Pancreas (tissue), 10 donors: Measurements from ENCODE around the gene ESRRG. TPM values are rescaled to one million over a fixed set of nuclear protein-coding genes. Genes with fewer than 3 reads are reported as not detected.
"Not testable (repeated sequence)": the region's sequence is repeated elsewhere in the genome, so short reads cannot be mapped to it uniquely, and the experiment has no call there.

Experiments used
- ATAC-seq, 4 donors: fragments of 200-7000 bp; cut with Tn5 transposase; one replicate each; pipeline versions ENCODE4 v1.8.0 to v1.9.1; 2020; ENCODE audit warnings: mild to moderate bottlenecking in 4 of 4, moderate library complexity in 4 of 4
- DNase-seq, 6 donors: peaks; one replicate each; pipeline ENCODE4 v3.0.0-alpha.2; 2020
- FAIRE-seq: peaks from 2 replicates; lab custom pipeline; 2012; peaks lifted over from hg19 to GRCh38; lab: Jason Lieb, UNC
- H3K27ac ChIP-seq, 4 donors: fragments of 200-600 bp; sonication (generic); 1 replicate in 3 of 4; 2 replicates in 1 of 4; pipeline versions ENCODE4 v1.5.0 to v1.8.0; 2020
- H3K27me3 ChIP-seq, 4 donors: fragments of 200-600 bp; one replicate each; pipeline ENCODE4 v1.8.0; 2021
- H3K36me3 ChIP-seq, 3 donors: fragments of 200-600 bp; sonication (generic) in 1 of 3; one replicate each; pipeline versions ENCODE4 v1.5.0 to v1.8.0; 2020 to 2021
- H3K4me1 ChIP-seq, 3 donors: fragments of 200-600 bp; one replicate each; pipeline ENCODE4 v1.8.0; 2021
- H3K4me3 ChIP-seq, 4 donors: fragments of 200-600 bp; sonication (generic) in 2 of 4; one replicate each; pipeline versions ENCODE4 v1.5.0 to v1.8.0; 2020 to 2021
- H3K9me3 ChIP-seq, 4 donors: fragments of 200-600 bp; one replicate each; pipeline ENCODE4 v1.8.0; 2021
- WGBS, 2 donors: extraction: QIAGEN DNeasy Blood & Tissue Kit; methylation state at CpG; one replicate each; pipeline ENCODE4 v1.1.7; 2013; 5-methylcytosine and 5-hydroxymethylcytosine counted together
- intact Hi-C, 3 donors: fragments of 100-400 bp; cut with DNase I; formaldehyde crosslinking; loops; one replicate each; pipeline versions ENCODE4 v1.11.1 to v1.14.2; 2022
- polyA plus RNA-seq, 2 donors: library from polyadenylated mRNA; stranded (reverse); fragments of 200-250 nt; gene quantifications; one replicate each; pipeline ENCODE4 v1.2.3, GENCODE V29; 2013
- total RNA-seq, 6 donors: library from RNA; stranded (reverse); fragmentation: NEBNext Ultra II Directional in 4 of 6; extraction: Animal tissue kit (Norgen Biotek cat#: 25700) in 4 of 6; gene quantifications; one replicate each; pipeline versions ENCODE4 v1.2.1 to v1.2.4, GENCODE V29; 2021 to 2023
- TF ChIP-seq, protein P1 (sequence below), 4 donors: fragments of 200-600 bp; sonication (generic) in 3 of 4; IDR thresholded peaks; one replicate each; pipeline versions ENCODE4 v1.5.0 to v1.8.0; 2021; ENCODE audit warnings: antibody characterized with exemption in 4 of 4
- donor health status: healthy with polysubstance abuse.
- donor health status: DM: no; HTN: no; CAD: no; lungs with moderate emphysema.
- donor health status: DM: no; HTN: no; CAD: no.
- donor health status: control.
- donor health status: control.
- donor health status: Bipolar disorder and iron deficiency.
- donor health status: DM: yes; HTN: yes; CAD: no.
- donor health status: DM: no; HTN: no; CAD: no.
- donor health status: DM: no; HTN: no; CAD: no.
- donor health status: DM: yes; HTN: yes; CAD: no.

The ESRRG gene
- total and polyA plus RNA-seq, 8 donors = 3.5 to 14.9 (median 10.4) TPM

DNA sequence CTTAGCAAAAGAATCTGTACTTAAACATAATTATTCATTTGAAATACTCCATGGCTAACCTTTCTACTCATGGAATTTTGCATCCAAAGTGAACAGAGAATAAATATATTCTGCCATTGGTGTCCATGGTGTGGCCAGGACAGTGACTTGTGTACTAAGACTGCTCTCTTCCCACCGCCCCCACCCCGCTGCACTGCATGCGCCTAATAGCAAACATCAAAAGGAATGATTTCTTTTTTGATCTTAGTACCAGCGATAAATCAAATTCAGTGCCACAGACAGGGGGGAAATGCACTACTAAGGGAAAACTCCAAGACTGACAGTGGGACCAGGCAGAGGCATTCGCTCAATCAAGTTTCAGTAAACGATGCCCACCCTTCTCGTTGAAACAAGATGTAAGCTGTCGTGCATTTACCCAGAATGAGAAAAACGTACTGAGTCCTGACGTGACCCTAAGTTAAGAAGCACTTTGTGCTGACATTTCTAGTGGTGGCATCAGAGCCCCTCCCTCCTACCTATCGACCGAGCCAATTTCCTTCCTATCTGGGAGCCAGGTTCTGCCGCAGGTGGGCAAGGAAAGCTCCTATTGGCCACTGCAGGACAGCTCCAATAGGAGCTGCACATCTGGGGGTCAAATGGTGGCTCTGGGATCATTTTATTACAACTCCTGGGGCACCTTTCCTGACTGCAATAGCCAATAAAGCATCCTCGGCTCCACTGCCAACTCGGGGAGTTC is 12.5 kb downstream of the ESRRG start:
- ATAC-seq (no peak), FAIRE-seq (no peak), DNase-seq (no peak)
- Histone ChIP-seq H3K4me1 (peaks cover 0 to 9% (median 0%) of the 10 kb centered on the region in 3 donors), H3K4me3 (no peak overlapping the region), H3K36me3 (no peaks in the 10 kb centered on the region), H3K27me3 (no peaks in the 10 kb centered on the region), H3K9me3 (no peaks in the 10 kb centered on the region), H3K27ac (no peak overlapping the region)
- intact Hi-C loops = no loop called here
- 80 to 81% methylated on average over 15 of the region's 15 CpGs for WGBS, 2 donors
- TF ChIP-seq, protein P1, sequence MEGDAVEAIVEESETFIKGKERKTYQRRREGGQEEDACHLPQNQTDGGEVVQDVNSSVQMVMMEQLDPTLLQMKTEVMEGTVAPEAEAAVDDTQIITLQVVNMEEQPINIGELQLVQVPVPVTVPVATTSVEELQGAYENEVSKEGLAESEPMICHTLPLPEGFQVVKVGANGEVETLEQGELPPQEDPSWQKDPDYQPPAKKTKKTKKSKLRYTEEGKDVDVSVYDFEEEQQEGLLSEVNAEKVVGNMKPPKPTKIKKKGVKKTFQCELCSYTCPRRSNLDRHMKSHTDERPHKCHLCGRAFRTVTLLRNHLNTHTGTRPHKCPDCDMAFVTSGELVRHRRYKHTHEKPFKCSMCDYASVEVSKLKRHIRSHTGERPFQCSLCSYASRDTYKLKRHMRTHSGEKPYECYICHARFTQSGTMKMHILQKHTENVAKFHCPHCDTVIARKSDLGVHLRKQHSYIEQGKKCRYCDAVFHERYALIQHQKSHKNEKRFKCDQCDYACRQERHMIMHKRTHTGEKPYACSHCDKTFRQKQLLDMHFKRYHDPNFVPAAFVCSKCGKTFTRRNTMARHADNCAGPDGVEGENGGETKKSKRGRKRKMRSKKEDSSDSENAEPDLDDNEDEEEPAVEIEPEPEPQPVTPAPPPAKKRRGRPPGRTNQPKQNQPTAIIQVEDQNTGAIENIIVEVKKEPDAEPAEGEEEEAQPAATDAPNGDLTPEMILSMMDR (IDR thresholded peaks at IDR 0.05) = no peak

DNA sequence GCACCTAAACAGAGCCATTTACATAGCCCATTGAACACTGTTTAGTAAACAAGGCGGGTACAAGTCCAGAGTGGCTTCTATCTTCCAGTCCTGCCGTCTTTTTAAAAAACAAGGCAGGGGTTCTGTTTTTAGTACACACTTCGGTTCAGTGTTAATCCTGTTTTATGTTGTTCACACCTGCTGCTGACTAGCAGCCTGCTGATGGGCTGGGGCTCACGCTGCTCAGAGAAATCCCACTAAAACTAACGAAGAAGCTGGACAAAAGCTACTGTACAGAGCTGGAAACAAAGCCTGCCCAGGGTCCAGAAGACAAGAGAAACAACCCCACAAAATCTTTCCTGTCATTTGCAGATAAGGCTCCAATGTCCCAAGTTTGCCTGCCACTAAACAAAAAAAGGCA is 13.2 kb downstream of the ESRRG start:
- no peak for DNase-seq
- intact Hi-C loops = no loop called here

DNA sequence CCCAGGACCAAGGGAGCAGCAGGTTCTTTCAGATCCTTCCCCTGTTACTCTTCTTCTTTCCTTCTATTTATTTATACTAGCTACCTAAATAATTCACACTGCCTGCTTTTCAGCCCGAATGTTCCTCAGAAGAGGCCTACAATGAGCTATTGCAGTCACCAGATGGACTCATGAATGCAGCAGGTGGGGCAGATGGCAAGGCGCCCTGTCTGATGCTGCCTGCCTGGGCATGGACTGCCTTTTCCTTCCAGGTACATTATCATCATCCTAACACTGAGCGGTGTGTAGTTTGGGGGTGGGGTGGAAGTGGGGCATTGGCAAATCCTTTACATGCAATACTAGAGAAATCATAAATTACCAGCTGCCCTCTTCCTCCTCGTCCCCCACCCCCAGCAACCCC is 17.6 kb downstream of the ESRRG start:
- TF ChIP-seq, protein P1 (IDR thresholded peaks at IDR 0.05) = no peak
- WGBS, 2 donors = 71 to 75% methylated on average over 4 of the region's 4 CpGs
- H3K4me3 ChIP-seq = no peak overlapping the region
- H3K9me3 ChIP-seq = no peaks in the 10 kb centered on the region
- no peaks in the 10 kb centered on the region for H3K27me3 ChIP-seq
- no peaks in the 10 kb centered on the region for H3K36me3 ChIP-seq
- H3K4me1 ChIP-seq = no peaks in the 10 kb centered on the region
- intact Hi-C loops = no loop called here
- DNase-seq = peak in 1 of 6 donors; percentile 43
- FAIRE-seq = no peak
- peak in 2 of 4 donors; percentile 32 to 41 for ATAC-seq
- no peak overlapping the region for H3K27ac ChIP-seq

More for the DNA sequence above, 13.2 kb downstream of the ESRRG start:
- H3K4me3 ChIP-seq = no peak overlapping the region
- no peaks in the 10 kb centered on the region for H3K36me3 ChIP-seq
- no peak for FAIRE-seq
- peaks cover 0 to 9% (median 0%) of the 10 kb centered on the region in 3 donors for H3K4me1 ChIP-seq
- no peak overlapping the region for H3K27ac ChIP-seq
- TF ChIP-seq, protein P1 (IDR thresholded peaks at IDR 0.05) = no peak
- no peaks in the 10 kb centered on the region for H3K9me3 ChIP-seq
- ATAC-seq = no peak
- no peaks in the 10 kb centered on the region for H3K27me3 ChIP-seq
- WGBS, 2 donors = 67 to 72% methylated on average over 5 of the region's 5 CpGs

DNA sequence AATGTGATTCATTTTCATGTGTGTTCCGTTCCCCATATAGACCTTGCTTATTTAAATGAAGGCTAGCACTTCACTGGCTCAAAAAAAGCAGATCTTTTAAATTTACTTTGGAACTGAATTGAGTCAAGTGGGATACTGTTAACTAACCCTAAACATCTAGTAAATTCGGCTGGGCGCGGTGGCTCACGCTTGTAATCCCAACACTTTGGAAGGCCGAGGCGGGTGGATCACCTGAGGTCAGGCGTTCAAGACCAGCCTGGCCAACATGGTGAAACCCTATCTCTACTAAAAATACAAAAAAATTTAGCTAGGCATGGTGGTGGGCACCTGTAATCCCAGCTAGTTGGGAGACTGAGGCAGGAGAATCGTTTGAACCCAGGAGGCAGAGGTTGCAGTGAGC is 19.2 kb downstream of the ESRRG start:
- H3K4me1 ChIP-seq, H3K36me3 ChIP-seq, H3K27ac ChIP-seq, ATAC-seq, intact Hi-C loops, DNase-seq, H3K27me3 ChIP-seq, FAIRE-seq, H3K4me3 ChIP-seq, H3K9me3 ChIP-seq: not testable (repeated sequence)
- WGBS, 2 donors = 89 to 94% methylated on average over 9 of the region's 9 CpGs

DNA sequence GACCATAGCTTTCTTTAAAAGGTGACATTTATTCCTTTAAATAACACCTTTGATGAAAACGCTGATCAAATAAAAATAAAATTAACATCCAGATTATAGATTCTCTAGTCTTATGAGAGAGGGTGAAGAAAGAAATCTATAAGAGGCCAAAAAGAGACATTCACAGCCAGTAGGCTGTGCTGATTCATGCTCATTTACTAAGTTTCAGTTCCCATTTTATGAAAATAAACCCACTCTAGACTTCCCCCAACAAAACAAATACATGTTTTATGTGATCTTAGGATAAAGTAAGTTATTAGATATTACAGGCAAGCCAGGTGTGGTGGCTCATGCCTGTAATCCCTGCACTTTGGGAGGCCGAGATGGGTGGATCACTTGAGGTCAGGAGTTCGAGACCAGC is 21.1 kb downstream of the ESRRG start:
- ATAC-seq (no peak), DNase-seq (no peak), FAIRE-seq (no peak)
- Histone ChIP-seq H3K4me1 (no peaks in the 10 kb centered on the region), H3K27me3 (no peaks in the 10 kb centered on the region), H3K27ac (no peak overlapping the region), H3K4me3 (no peak overlapping the region), H3K36me3 (no peaks in the 10 kb centered on the region), H3K9me3 (no peaks in the 10 kb centered on the region)
- intact Hi-C loops = no loop called here
- TF ChIP-seq, protein P1 (IDR thresholded peaks at IDR 0.05) = no peak
- 83 to 93% methylated on average over 3 of the region's 3 CpGs for WGBS, 2 donors
